AG08396 (cell line): ENCODE results near the gene CRAT.

ENCODE experiments used
- DNase-seq: peaks from one replicate; pipeline ENCODE4 v3.0.0; 2012; ENCODE audit warnings: low spot score, mixed read lengths

Gene CRAT

DNA sequence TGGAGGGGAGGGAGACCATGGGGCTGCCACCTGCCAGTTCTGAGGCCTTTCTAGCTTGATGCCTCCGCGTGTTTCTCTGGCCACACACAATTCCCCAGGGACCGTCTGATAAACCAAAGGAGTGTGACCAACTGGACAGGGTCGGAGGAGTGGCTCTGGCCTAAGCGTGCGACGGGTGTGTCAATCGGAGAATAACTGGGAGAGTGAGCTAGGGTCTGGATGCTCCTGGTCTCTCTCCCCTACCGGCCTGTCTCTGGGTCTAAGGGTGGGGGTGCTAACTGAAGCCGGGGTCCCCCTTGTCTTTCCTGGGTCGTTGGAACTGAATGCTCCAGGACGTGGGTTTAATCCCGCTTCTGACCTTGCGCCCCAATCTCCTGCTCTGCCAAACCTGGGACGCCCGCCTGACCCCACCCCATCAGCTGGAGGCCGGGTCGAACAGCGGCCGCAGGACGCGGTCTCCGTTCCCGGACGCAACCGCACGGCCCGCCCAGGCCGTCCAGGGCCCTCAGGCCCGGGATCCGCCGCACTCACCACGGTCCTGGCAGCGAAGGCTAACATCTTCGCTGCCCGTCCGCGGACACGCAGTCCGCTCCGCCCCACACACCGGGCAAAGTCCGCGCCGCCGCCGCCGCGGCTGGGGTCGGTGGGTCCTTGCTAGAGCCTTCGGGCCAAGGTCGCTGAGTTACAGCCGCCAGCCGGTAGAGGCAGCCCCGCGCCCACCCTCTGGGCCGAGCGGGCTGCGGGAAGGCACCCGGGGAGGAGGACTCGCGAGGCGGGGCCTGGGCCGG, 447 bp downstream of the CRAT start:
- peak; percentile 48 for DNase-seq

DNA sequence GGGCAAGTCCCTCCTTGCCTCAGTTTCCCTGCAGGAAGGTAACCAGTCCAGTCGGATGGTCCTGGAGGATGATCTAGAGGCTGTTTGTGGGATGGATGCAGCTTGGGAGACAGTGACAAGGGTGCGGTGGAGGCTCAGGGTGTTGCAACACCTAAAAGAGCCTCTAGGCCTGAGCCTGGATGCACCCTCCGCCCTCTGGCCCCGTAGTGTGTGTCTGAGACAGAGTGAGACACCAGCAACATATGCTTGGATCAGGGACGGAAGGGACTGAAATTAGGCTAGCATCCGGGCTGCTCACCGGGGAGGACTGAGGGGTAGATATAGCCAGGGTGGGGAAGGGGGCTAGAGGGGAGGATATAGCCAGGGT, 1.1 kb downstream of the CRAT start:
- DNase-seq, result no peak

DNA sequence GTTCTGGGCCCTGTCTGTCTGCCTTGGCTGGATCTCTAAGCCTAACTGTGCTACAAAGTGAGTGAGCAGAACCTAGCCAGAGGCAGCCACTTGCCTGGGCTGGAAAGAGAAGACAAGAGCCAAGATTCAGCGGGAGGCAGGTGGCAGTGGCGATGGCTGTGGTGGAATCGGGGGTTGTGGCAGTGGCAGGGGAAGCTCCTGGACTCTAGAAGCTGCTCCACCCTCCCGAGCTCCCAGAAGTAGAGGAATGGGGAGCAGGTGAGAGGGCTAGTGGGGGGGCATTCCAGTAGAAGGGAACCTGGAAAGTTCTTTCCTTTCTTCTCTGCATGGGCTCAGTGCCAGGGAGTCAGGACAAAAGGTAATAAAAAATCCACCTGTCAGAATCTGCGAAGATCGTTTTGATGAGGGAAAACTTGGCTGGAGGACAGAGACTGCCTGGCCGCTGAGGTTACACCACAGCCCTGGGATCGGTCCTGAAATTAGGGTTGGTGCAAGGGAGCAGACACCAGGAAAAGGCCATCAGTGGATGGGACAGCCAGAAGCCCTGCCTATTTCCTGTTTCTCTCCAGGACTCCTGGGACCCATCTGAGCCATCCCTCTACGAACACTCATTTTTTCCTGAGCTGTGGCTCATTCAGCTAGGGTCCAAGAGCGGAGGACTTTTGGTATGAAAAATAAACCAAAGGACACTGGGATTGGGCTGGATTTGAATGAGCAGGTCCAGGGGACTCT, 1.6 kb downstream of the CRAT start:
- DNase-seq, result no peak

DNA sequence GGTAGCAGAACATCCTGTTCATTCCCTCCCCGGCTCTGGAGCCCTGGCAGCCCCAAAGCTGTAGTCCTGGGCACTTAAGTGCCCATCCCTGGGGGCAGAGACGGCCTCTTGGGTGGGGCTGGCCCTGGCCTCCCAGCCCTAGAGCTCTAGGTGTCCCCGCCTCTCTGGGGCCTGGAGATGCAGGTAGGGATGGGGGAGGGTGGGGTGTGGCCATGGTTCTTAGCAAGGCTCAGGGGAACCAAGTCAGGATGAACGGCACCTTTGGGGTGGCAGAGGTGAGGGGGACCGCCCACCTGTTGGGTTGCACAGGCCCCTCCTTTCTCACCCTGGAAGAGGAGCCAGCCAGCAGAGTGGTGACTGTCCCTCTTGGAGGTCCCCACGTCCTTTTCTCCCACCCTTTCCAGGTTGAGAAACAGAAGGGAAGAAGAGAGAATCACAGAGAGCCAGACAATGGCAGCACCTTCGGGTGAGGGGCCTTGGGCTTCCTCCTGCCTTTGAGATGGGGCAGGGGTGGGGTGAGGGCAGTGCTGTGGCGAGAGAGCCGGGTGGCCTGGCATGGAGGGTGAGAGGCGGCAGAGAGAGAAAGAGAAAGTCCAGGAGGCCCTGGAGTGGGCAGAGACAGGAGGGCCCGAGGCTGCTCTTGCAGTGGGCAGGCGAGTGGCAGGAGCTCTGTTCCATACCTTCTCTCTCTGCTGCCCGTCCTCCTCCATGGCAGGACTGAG, 2.3 kb downstream of the CRAT start:
- DNase-seq, result no peak

DNA sequence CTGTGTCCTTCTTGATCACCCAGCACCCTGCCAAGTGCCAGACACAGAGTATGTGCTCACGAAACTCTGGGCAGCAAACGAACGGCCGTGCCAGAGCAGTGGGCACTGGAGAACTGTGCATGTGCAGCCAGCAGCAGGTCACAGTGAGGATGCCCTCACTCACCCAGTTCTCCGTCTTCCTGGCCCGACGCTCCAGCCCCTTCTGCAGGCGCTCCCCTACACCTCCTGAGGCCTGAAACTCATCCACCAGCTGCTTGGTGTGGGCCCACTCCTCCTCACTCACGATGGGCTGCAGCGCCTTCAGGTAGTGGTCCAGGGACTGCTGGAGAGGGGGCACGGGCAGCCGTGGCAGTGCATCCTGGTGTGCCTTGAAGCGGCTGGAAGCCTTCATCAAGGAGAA, 2.9 kb downstream of the CRAT start:
- no peak for DNase-seq

DNA sequence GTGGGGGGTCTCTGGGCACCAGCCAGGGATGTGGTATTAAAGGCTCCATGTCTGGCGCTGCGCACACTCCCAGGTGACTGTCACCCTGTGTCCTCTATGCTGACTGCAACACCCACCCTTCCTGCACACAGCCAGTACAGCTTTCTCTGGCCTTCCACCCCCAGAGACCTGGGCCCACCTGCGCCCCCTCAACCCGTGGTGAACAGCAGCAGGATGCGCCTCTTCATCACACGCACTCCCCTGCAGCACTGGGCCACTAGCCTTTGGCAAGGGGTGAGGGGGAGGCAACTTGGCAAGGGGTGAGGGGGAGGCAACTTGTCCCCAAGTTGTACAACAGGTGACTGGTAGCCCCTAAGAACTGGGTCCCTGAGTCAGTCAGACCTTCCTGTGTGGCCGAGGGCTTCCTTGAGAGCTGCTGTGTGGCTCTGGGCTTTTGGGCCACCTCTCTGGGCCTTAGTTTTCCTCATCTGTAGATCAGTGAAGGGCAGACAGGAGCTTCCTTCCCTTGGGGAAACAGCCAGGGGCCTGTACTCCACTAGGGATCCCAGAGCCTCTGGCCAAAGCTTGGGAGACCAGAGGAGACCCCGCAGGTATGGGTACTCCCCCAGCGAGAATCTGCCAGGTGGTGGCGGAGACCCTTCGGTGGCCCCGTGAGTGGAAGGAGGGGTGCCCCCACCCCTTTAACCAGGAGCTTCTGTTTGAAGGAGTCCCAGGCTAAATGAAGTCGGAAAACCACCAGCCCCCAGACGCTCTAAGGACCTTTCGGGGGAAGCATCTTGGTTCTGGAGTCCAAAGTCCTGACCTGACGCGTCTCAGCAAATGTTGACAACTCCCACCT, 4.5 kb downstream of the CRAT start:
- DNase-seq, result no peak

DNA sequence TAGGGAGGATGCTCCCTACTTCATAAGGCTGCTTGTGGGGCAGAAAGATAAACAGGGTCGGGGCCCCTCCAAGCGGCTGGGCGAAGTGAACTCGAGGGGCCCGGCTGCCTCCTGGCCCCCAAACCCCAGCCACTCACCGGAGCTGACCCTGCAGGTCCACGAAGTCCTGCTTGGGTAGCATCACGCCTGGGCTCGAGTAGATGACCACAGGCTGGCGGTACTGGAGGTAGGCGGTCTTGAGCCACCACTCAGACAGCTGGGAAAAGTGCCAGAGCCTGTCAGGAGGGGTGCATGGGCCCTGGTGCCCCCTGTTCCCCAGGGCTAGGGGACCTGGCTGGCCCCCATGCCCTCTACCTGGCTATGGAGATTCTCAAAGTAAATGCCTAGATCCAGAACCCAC, 6.5 kb downstream of the CRAT start:
- no peak for DNase-seq

DNA sequence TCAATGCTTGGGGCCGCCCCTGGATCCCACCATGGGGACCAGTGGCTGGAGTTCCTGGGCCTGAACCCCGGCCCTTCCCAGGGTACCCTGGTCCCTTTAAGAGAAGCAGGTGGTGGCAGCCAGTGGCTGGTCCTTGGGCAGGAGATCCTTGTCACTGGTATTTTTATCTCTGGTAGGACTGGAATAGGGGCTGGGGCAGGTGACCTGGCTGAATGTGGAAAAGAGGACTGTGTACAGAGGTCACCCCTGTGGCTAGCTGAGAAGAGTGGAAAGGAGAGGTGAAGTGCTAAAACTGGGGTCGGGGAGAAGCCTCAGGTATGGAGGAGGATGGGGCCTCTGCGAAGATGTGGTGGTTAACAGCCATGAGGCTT, 7.0 kb downstream of the CRAT start:
- DNase-seq, result no peak

DNA sequence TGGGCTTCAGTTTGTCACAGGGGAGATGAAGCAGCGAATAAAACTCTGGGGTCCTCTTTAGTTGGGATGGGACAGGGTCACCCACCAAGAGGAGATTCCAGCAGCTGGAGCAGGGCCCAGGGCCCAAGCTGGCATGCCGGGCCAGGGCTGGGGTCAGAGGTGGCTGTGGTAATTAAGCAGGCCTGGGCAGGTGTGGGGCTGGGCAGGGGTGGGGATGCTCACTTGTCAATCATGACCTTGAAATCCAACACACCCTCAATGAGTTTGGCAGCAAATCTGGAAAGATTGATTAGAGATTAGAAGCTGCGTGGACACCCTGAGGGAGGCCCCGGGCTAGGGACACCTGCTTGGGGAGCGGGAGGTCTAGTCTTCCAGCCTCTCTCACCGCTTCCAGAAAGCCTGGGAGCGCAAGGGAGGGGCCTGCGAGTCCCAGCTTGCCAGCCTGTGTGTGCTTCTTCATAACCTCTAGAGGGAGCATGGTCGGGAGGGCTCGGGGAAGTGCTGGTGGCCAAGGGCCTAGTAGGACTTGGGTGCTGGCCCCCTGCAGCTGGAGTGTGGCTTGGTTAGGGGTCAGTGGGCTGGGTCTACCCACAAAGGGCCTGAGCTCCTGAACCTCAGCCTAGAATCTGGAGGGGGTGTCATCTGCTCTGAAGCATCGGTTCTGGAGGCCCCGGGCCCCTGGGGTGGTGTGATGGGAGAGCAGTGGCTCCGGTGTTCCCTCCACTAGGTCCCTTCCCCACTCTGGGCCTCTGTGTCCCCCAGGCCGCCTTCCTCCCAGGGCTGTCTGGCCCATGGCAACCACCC, 7.6 kb downstream of the CRAT start:
- DNase-seq, result peak; percentile 78

DNA sequence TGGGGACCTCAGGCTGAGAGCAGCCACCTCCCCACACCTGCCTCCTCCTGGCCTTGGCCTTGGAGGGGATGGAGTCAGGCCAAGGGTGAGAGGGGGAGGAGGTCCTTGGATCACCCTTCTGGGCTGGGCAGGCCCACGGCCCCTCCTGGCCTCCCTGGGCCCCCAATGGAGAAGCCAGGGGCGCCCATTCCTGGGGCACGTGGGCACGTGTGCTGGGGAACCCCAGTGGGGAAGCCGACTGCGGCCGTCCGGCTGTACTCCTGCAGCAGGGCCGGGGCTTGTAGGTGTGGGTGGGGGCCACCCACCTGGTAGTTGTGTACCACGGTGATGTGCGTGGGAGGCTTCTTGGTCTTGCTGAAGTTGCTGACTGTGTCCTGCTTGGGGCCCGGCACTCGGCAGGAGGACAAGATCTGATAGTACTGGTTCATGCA, 8.5 kb downstream of the CRAT start:
- no peak for DNase-seq

DNA sequence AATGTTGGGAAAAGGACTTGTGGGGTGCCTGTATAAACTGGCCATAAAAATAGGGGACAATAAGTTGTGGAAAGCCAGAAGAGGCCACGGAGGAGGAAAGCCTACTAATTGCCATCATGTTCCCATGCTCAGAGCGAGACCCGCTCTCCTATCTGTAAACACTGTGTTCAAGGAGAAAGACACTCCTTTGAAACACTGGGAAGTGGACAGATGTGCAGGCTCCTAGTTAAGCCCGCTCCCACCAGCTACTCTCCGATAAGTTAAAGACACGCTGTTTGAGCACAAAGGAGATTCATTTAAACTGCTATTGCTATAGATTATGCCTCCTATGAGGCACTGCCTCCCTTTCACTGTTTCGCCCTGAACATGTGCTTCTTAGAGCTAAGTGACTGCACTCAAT, 9.3 kb downstream of the CRAT start:
- DNase-seq, result no peak

DNA sequence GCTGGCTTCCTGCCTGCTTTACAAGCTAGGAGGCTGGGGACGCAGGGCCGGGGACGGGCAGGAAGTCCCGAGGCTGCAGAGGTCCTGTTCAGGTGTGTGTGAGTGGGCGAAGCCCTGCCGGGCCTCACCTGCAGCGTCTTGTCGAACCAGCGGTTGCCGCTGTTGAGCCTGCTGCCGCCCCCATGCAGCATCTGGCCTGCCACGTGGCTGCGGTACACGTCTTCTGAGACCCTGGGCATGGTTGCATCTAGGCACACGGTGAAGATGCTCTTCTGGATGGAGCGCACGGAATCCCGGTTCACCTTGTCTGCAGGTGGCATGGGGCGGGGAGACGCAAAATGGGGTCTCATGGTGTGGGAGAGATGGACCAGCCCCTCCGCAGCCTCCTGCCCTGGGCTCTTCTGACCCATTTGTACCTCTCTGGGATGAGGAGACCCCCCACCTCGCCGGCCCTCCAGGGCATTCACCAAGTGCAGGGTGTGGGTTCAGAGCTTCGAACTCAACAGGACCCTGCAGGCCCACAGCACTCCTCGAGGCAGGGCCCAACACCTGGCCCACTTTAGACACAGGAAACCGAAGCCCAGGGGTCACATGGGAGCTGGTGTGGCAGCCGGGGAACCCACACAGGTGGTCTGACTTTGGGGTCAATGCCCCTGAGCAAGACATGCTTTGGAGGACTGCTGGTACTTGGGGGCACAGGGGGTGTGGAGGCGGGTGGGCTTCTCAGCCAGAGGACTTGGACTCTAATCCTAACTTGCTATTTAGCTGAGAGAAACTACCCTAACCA, 10.0 kb downstream of the CRAT start:
- DNase-seq, result no peak

DNA sequence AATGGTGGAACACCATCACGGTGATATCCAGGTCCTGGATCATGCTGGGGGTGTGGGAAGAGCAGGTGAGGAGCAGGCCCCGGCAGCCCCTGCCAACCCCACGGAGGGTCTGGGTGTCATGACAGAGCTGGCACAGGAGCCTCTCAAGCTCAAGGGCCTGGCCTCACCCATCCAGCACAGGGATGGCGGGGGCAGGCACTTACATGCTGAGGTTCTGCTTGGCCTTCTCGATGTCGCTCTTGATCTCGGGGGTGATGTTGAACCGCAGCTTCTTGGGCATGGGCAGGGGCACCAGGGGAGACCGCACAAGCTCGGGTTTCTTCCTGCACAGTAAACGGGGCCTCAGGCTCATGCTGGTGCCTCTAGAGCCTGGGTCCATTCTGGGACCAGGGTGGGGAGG, 12.3 kb downstream of the CRAT start:
- DNase-seq, result no peak

DNA sequence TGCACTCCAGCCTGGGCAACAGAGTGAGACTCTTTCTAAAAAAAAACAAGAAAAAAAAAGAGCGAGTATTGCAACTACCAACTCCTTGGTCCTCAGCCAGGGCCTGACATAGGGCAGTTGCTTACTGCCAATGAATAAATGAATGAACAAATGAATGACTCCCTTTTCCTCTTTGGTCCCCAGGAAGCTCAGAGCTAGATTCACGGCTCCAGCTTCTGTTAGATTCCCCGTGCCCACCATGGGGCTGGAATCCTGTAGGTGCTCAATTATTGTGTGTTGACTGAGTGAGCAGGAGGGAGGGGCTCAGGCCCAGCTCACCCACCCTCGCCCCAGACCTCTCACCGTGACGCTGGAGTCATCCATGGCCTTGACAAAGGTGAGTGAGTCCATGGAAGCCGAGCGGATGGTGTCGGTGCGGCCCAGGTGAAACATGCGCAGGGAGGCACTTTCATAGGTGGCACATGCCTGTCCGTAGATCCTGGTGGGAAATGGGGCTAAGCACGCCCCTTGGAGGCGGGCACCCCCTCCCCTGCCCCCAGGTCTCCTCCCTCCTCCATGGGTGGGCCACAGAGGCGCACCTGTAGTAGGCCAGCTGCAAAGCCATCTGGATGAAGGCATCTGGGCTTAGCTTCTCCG, 12.8 kb downstream of the CRAT start:
- no peak for DNase-seq

DNA sequence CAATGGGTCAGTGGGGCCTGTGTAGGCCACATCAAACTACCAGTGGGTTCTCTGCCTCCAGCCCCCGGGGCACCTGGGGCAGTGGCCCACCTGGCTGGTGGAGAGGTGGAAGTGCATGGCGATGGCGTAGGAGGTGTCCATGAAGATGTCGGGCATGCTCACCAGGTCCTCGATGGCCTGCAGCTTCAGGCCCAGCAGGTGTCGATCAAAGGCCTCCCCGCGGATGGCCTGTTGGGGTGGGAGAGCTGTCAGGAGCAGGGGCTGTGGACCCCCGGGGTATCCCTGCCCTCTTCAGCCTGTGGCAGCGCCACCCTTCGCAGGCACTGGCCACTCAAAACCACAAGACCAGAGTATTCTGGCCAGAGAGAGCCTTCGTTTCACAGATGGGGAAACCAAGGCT, 14.7 kb downstream of the CRAT start:
- no peak for DNase-seq

DNA sequence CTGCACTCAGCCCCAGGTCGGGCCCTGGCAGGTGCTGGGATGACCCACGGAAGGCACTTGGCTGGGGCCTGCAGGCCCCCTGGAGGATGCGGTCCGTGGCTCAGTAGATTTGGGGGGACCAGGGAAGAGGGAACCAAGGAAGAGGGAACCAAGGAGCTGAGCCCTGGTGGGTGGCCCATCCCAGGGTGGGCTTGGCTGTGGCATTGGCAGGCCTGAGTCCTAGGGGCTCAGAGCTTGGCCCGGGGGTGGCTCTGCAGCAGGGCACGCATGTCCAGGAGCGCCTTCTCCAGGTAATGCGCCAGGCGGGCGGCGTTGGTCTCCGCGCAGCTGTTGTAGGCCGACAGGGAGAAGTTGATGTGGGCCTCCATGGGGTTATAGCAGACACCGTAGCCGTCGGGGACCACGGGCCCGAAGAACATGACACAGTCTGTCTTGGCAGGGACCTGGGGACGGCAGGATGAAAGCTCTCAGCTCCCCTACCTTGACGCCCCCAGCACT, 15.4 kb downstream of the CRAT start:
- DNase-seq, result no peak

DNA sequence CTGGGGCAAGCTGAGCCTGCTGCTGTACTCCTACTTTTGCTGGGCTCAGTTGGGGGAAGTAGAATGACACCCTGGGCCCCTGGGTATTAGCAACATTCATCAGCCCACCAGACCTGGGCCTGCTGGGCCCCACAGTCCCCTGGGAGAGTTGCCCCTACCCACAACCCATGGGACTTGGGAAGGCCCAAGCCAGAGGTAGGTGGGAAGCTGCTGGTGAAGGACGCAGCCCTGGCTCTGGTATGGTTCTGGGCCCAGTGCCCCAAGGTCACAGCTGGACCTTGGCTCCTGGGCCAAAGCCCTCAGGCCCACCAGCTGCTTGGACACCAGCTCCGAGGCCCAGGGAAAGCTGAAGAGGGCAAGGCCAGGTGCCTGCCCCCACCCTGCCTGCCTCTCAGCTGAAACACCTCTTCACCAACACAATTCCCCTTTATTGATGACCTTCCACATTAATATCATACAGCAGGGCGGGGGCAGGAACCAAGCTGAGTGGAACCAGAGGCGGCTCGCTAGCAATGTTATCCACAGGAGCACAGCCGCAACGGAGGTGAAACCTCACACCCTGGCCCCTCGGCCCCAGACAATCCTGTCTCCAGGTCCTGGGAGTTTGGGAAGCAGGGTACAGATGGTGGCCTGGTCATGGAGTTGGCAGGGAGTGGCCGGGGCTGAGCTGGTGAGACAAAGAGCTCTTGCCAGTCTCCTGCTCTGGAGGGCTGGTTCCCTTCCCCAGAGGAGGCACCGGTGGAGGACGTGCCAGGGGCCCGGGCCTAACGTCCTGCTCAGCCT, 16.0 kb downstream of the CRAT start:
- no peak for DNase-seq

DNA sequence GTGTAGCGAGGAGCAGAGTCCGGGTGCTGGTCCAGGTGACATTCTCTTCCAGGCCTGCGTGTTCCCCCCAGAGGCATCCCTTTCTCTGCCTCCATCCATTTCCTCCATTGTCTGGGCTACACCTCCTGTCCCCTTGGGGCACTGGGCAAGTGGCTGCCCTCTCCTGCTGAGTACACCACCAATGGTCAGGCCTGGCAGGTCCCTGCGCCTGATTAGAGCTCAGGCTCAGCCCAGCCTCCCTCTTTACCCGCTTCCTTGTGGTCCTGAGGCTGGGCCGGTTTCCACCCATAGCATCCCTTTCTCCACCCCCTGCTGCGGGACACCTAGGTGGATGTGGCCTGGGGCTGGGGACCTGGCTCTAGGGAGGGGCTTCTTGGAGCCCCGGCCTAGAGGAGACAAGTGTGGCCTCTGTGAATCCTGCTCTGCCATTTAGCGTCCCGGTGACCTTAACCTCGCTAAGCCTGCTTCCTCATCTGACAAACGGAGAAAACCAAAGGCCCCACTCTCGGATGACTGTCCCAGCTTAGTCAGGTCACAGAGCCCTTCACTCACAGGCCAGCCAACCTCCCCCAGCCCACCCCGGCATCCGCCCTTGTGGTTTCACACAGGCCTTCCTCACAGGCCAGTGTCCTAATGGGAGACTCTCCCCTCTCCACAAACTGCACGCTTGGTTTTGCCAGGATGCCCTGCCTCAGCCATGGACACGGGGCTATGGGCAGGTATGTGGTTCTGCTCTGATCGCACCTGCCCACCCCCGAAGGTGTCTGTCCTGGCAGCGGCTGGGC, 16.8 kb downstream of the CRAT start:
- DNase-seq, result no peak
